IMR-90 (cell line): ENCODE measurements around the gene CDC42EP4. TPM values are rescaled to one million over a fixed set of nuclear protein-coding genes. Genes with fewer than 3 reads are reported as not detected.

Experiments used
- ATAC-seq: fragments of 200-7000 bp; cut with Tn5 transposase; 2 replicates; pipeline ENCODE4 v1.9.1; 2020; ENCODE audit warnings: low read depth, mild to moderate bottlenecking, moderate library complexity
- BruUV-seq: library from RNA; stranded (reverse); fragments of 400-500 nt; replicated peaks from 2 replicates; lab custom pipeline; 2021; lab: Mats Ljungman, UMichigan
- CTCF ChIA-PET: fragments of 300-600 bp; formaldehyde crosslinking; extraction: SDS; loops from one replicate; lab custom pipeline; 2021; ENCODE audit warnings: antibody characterized with exemption; lab: Yijun Ruan, JAX
- POLR2A ChIA-PET: fragments of 300-600 bp; sonication (Branson Sonifier 250); formaldehyde crosslinking; loops from one replicate; lab custom pipeline; 2022; ENCODE audit warnings: antibody characterized with exemption; ENCODE audit not compliant: unreplicated experiment; lab: Charles Lee
- DNase-seq: peaks from one replicate; pipeline ENCODE4 v3.0.0; 2013
- H2AFZ ChIP-seq: replicated peaks from 2 replicates; pipeline ENCODE3; 2013; ENCODE audit warnings: low read length, mild to moderate bottlenecking; ENCODE audit not compliant: poor library complexity
- H2AK5ac ChIP-seq: 2 replicates; pipeline ENCODE4 v1.6.1; 2013; ENCODE audit warnings: low read depth, low read length, inconsistent platforms
- H2AK9ac ChIP-seq: replicated peaks from 2 replicates; pipeline ENCODE3; 2013; ENCODE audit warnings: mild to moderate bottlenecking, low read depth, low read length, moderate library complexity; ENCODE audit not compliant: poor library complexity
- H2BK120ac ChIP-seq: 2 replicates; pipeline ENCODE4 v1.6.1; 2013; ENCODE audit warnings: low read depth, low read length, inconsistent platforms
- H2BK15ac ChIP-seq: 3 replicates; pipeline ENCODE4 v1.6.1; 2013; ENCODE audit warnings: low read depth, low read length, inconsistent platforms
- H2BK20ac ChIP-seq: 2 replicates; pipeline ENCODE4 v1.6.1; 2013; ENCODE audit warnings: low read depth, mild to moderate bottlenecking, inconsistent platforms, low read length, moderate library complexity
- H2BK5ac ChIP-seq: 2 replicates; pipeline ENCODE4 v1.6.1; 2013; ENCODE audit warnings: mild to moderate bottlenecking, low read depth, low read length, inconsistent platforms; ENCODE audit not compliant: poor library complexity, severe bottlenecking
- H3K14ac ChIP-seq: replicated peaks from 2 replicates; pipeline ENCODE4 v1.6.1; 2013; ENCODE audit warnings: low read depth, low read length, inconsistent platforms
- H3K18ac ChIP-seq: 2 replicates; pipeline ENCODE4 v1.6.1; 2013; ENCODE audit warnings: low read depth, low read length, control low read depth
- H3K23ac ChIP-seq: 2 replicates; pipeline ENCODE4 v1.6.1; 2013; ENCODE audit warnings: low read depth, low read length, inconsistent platforms
- H3K27ac ChIP-seq: 2 replicates; pipeline ENCODE4 v1.5.1; 2013; ENCODE audit warnings: mild to moderate bottlenecking, control low read depth, low read length; ENCODE audit not compliant: insufficient read depth
- H3K27me3 ChIP-seq: 2 replicates; pipeline ENCODE4 v1.6.1; 2013; ENCODE audit warnings: low read length; ENCODE audit not compliant: control insufficient read depth, insufficient read depth
- H3K36me3 ChIP-seq: 2 replicates; pipeline ENCODE4 v1.6.1; 2013; ENCODE audit warnings: low read length, mixed read lengths; ENCODE audit not compliant: control insufficient read depth, insufficient read depth
- H3K4ac ChIP-seq: 2 replicates; pipeline ENCODE4 v1.6.1; 2013; ENCODE audit warnings: low read depth, low read length, inconsistent platforms
- H3K4me1 ChIP-seq: 2 replicates; pipeline ENCODE4 v1.6.1; 2013; ENCODE audit warnings: low read length, mixed read lengths; ENCODE audit not compliant: control insufficient read depth, insufficient read depth
- H3K4me2 ChIP-seq: 2 replicates; pipeline ENCODE4 v1.6.1; 2013; ENCODE audit warnings: low read depth, mild to moderate bottlenecking, control low read depth, low read length, moderate library complexity
- H3K4me3 ChIP-seq: 2 replicates; pipeline ENCODE4 v1.5.1; 2013; ENCODE audit warnings: low read depth, mild to moderate bottlenecking, control low read depth, low read length, moderate library complexity; ENCODE audit not compliant: insufficient read depth
- H3K56ac ChIP-seq: 2 replicates; pipeline ENCODE4 v1.6.1; 2013; ENCODE audit warnings: low read length, inconsistent platforms; ENCODE audit not compliant: insufficient read depth; ENCODE audit errors: extremely low read depth
- H3K79me1 ChIP-seq, 2 experiments: 2 replicates each; pipeline ENCODE4 v1.6.1; 2013; ENCODE audit warnings: low read length in 2 of 2, inconsistent platforms in 1 of 2, low read depth in 1 of 2
- H3K9ac ChIP-seq: 2 replicates; pipeline ENCODE4 v1.6.1; 2013; ENCODE audit warnings: low read depth, low read length, control low read depth
- H3K9me1 ChIP-seq: 2 replicates; pipeline ENCODE4 v1.6.1; 2013; ENCODE audit warnings: low read length, inconsistent platforms; ENCODE audit not compliant: insufficient read depth
- H3K9me3 ChIP-seq: 2 replicates; pipeline ENCODE4 v1.6.1; 2013; ENCODE audit warnings: low read length; ENCODE audit not compliant: control insufficient read depth, insufficient read depth
- H4K20me1 ChIP-seq: 2 replicates; pipeline ENCODE4 v1.6.1; 2013; ENCODE audit warnings: low read length, inconsistent platforms; ENCODE audit not compliant: insufficient read depth
- H4K5ac ChIP-seq: 2 replicates; pipeline ENCODE4 v1.6.1; 2013; ENCODE audit warnings: mild to moderate bottlenecking, low read depth, low read length, control low read depth
- H4K8ac ChIP-seq, 2 experiments: 2 replicates each; pipeline ENCODE4 v1.6.1; 2013; ENCODE audit warnings: low read depth in 2 of 2, low read length in 2 of 2, control low read depth in 1 of 2, inconsistent platforms in 1 of 2
- H4K91ac ChIP-seq: 2 replicates; pipeline ENCODE4 v1.6.1; 2013; ENCODE audit warnings: low read depth, low read length, inconsistent platforms; ENCODE audit not compliant: insufficient read depth
- CHD1 ChIP-seq: IDR thresholded peaks from 2 replicates; pipeline ENCODE4 v1.6.1; 2012; ENCODE audit warnings: low read depth, low read length, improper control_type of control experiment
- CTCF ChIP-seq: conservative IDR thresholded peaks from 2 replicates; pipeline ENCODE4 v1.5.1; 2012; ENCODE audit warnings: mild to moderate bottlenecking, low read depth, low read length, improper control_type of control experiment
- FOS ChIP-seq: fragments of 150-350 bp; IDR thresholded peaks from 2 replicates; pipeline ENCODE4 v1.6.1; 2016; ENCODE audit warnings: low read depth, low read length
- MAFK ChIP-seq: IDR thresholded peaks from 2 replicates; pipeline ENCODE4 v1.6.1; 2012; ENCODE audit warnings: low read depth, low read length, improper control_type of control experiment
- MXI1 ChIP-seq: IDR thresholded peaks from 2 replicates; pipeline ENCODE4 v1.6.1; 2012; ENCODE audit warnings: low read depth, mild to moderate bottlenecking, low read length, moderate library complexity, borderline replicate concordance
- NFE2L2 ChIP-seq: fragments of 150-350 bp; IDR thresholded peaks from 2 replicates; pipeline ENCODE4 v1.6.1; 2016; ENCODE audit warnings: low read depth, mild to moderate bottlenecking, low read length
- POLR2A ChIP-seq: IDR thresholded peaks from 2 replicates; pipeline ENCODE4 v1.6.1; 2012; ENCODE audit warnings: mild to moderate bottlenecking, low read depth, low read length
- RAD21 ChIP-seq: IDR thresholded peaks from 2 replicates; pipeline ENCODE4 v1.6.1; 2012; ENCODE audit warnings: low read length, improper control_type of control experiment
- RCOR1 ChIP-seq: IDR thresholded peaks from 2 replicates; pipeline ENCODE4 v1.6.1; 2012; ENCODE audit warnings: mild to moderate bottlenecking, low read length, improper control_type of control experiment; ENCODE audit not compliant: insufficient replicate concordance
- RFX5 ChIP-seq: IDR thresholded peaks from 2 replicates; pipeline ENCODE4 v1.8.0; 2012; ENCODE audit warnings: low read depth, mild to moderate bottlenecking, low read length, moderate library complexity
- WGBS, 2 experiments: methylation state at CpG; one replicate each; pipeline versions ENCODE4 v1.1.5 to v1.1.7; 2013; ENCODE audit warnings: missing lambda C conversion rate in 2 of 2; ENCODE audit not compliant: insufficient read length in 1 of 2; ENCODE audit errors: extremely low coverage in 2 of 2; 5-methylcytosine and 5-hydroxymethylcytosine counted together
- dilution Hi-C: fragments of 300-500 bp; cut with HindIII; formaldehyde crosslinking; loops from one replicate; pipeline ENCODE4 v1.14.3; 2018; ENCODE audit warnings: low sequenced_read_pairs; ENCODE audit not compliant: unreplicated experiment
- in situ Hi-C: fragments of 300-500 bp; cut with MboI; formaldehyde crosslinking; loops from 3 replicates; pipeline ENCODE4 v1.14.3; 2019; ENCODE audit warnings: low sequenced_read_pairs, inconsistent platforms, mixed read lengths
- intact Hi-C: fragments of 100-400 bp; cut with micrococcal nuclease; formaldehyde crosslinking; loops from 2 replicates; pipeline ENCODE4 v1.10.0; 2022
- polyA plus RNA-seq, 3 experiments: library from polyadenylated mRNA; depleted of rRNA; stranded (reverse); fragments of >200 nt; gene quantifications; 2 replicates each; pipeline ENCODE4 v1.2.3, GENCODE V29; 2012; ENCODE audit warnings: low replicate concordance in 1 of 3
- total RNA-seq: library from RNA; depleted of rRNA; stranded (reverse); fragments of >200 nt; gene quantifications from 2 replicates; pipeline ENCODE4 v1.2.3, GENCODE V29; 2012
- TF ChIP-seq, protein P1 (sequence below): fragments of 150-350 bp; IDR thresholded peaks from 2 replicates; pipeline ENCODE4 v1.6.1; 2016; ENCODE audit warnings: low read depth, mild to moderate bottlenecking, low read length, moderate library complexity, borderline replicate concordance
- TF ChIP-seq, protein P2 (sequence below): fragments of 150-350 bp; IDR thresholded peaks from 2 replicates; pipeline ENCODE4 v1.6.1; 2017; ENCODE audit warnings: mild to moderate bottlenecking, antibody characterized with exemption, low read length, low read depth

CDC42EP4 gene
- total and polyA plus RNA-seq, 2 of the 4 experiments (the other 2 are of a cell fraction) = 14.3 to 25.8 TPM

GRCh38 chr17:73320601-73321264 lies 8.9 kb upstream of the CDC42EP4 start:
- intact Hi-C loops (no loop called here), dilution Hi-C loops (no loop called here), in situ Hi-C loops (no loop called here)
- no peaks in the 10 kb centered on the region for H3K79me1 ChIP-seq
- H2AK5ac ChIP-seq = no peak overlapping the region
- H3K27ac ChIP-seq = no peak overlapping the region
- H4K5ac ChIP-seq = no peak overlapping the region
- H2BK15ac ChIP-seq = no peak overlapping the region
- no peak overlapping the region for H3K4me3 ChIP-seq
- H3K4me1 ChIP-seq = peaks cover 23% of the 10 kb centered on the region
- ChIA-PET POLR2A (no interaction called here), CTCF (interaction anchor here (0.6 to 0.9 kb wide), 2 partner anchors 15 to 21 kb away, joined by 3 to 4 read pairs; no protein-coding TSS in a partner anchor)
- H3K9me3 ChIP-seq = no peaks in the 10 kb centered on the region
- H3K36me3 ChIP-seq = no peaks in the 10 kb centered on the region
- no peak overlapping the region for H4K91ac ChIP-seq
- H3K14ac ChIP-seq = no peak overlapping the region
- H2AFZ ChIP-seq = no peak overlapping the region
- H3K9ac ChIP-seq = no peak overlapping the region
- ATAC-seq (no peak), DNase-seq (no peak)
- BruUV-seq = no TSS peak
- WGBS, 2 experiments = no CpG with 5 or more reads among the region's 6 CpGs
- no peak overlapping the region for H2BK20ac ChIP-seq
- H3K18ac ChIP-seq = no peak overlapping the region
- TF ChIP-seq MAFK (no peak), FOS (no peak), CTCF (no peak), MXI1 (no peak), NFE2L2 (no peak), RFX5 (no peak), CHD1 (no peak), RCOR1 (no peak), POLR2A (no peak), RAD21 (no peak)
- TF ChIP-seq, protein P1, sequence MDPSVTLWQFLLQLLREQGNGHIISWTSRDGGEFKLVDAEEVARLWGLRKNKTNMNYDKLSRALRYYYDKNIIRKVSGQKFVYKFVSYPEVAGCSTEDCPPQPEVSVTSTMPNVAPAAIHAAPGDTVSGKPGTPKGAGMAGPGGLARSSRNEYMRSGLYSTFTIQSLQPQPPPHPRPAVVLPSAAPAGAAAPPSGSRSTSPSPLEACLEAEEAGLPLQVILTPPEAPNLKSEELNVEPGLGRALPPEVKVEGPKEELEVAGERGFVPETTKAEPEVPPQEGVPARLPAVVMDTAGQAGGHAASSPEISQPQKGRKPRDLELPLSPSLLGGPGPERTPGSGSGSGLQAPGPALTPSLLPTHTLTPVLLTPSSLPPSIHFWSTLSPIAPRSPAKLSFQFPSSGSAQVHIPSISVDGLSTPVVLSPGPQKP = no peak
- TF ChIP-seq, protein P2, sequence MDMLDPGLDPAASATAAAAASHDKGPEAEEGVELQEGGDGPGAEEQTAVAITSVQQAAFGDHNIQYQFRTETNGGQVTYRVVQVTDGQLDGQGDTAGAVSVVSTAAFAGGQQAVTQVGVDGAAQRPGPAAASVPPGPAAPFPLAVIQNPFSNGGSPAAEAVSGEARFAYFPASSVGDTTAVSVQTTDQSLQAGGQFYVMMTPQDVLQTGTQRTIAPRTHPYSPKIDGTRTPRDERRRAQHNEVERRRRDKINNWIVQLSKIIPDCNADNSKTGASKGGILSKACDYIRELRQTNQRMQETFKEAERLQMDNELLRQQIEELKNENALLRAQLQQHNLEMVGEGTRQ = no peak
- no peak overlapping the region for H3K56ac ChIP-seq
- peaks cover 9% of the 10 kb centered on the region for H3K9me1 ChIP-seq
- no peak overlapping the region for H2BK5ac ChIP-seq
- no peaks in the 10 kb centered on the region for H4K20me1 ChIP-seq
- H2AK9ac ChIP-seq = no peak overlapping the region
- H3K27me3 ChIP-seq = no peaks in the 10 kb centered on the region
- no peak overlapping the region for H2BK120ac ChIP-seq
- H3K23ac ChIP-seq = no peak overlapping the region
- no peak overlapping the region for H3K4me2 ChIP-seq
- H4K8ac ChIP-seq = no peak overlapping the region
- H3K4ac ChIP-seq = no peak overlapping the region
